K562 (cell line): Measurements from ENCODE around the gene MPG. TPM values are rescaled to one million over a fixed set of nuclear protein-coding genes. Genes with fewer than 3 reads are reported as not detected.
A peak's percentile ranks its signal among the peaks of the same experiment; 100 is the strongest.

Experiments
- ATAC-seq: fragments of 200-7000 bp; cut with Tn5 transposase; 3 replicates; pipeline ENCODE4 v1.9.1; 2020; ENCODE audit warnings: moderate library complexity
- BruUV-seq: library from RNA; stranded (reverse); fragments of 400-500 nt; replicated peaks from 2 replicates; lab custom pipeline; 2021; lab: Mats Ljungman, UMichigan
- CTCF ChIA-PET: fragments of 300-600 bp; formaldehyde crosslinking; extraction: SDS; loops from one replicate; lab custom pipeline; 2021; ENCODE audit warnings: low intra/inter-chr PET ratio; lab: Yijun Ruan, JAX
- POLR2A ChIA-PET: fragments of 300-600, 350-650 bp; sonication (Branson Sonifier 250); formaldehyde crosslinking; extraction: SDS; loops from one replicate; lab custom pipeline; 2021; ENCODE audit warnings: antibody characterized with exemption, inconsistent platforms; lab: Yijun Ruan, JAX
- DNase-seq, 4 experiments: peaks; one replicate each; pipeline versions ENCODE4 v3.0.0 to v3.0.0-alpha.2; 2011 to 2018; ENCODE audit warnings: low spot score in 3 of 4, mixed read lengths in 3 of 4; ENCODE audit errors: extremely low read depth in 1 of 4
- FAIRE-seq: peaks from 2 replicates; lab custom pipeline; 2011; peaks lifted over from hg19 to GRCh38; lab: Jason Lieb, UNC
- H2AFZ ChIP-seq: 2 replicates; pipeline ENCODE4 v1.6.0; 2011; ENCODE audit warnings: low read depth, low read length, control low read depth, inconsistent platforms
- H3K27ac ChIP-seq: fragments of 200-600 bp; 3 replicates; pipeline ENCODE4 v1.8.0; 2011; ENCODE audit warnings: low read depth, mild to moderate bottlenecking, control low read depth, inconsistent platforms, low read length, moderate library complexity, mixed read lengths; ENCODE audit errors: extremely low read depth
- H3K27me3 ChIP-seq, 2 experiments: fragments of 300-600 bp in 1 of 2; 2 replicates in 1 of 2; 3 replicates in 1 of 2; pipeline versions ENCODE4 v1.6.0 to v1.8.0; 2011; ENCODE audit warnings: inconsistent platforms in 2 of 2, low read length in 2 of 2, mild to moderate bottlenecking in 1 of 2, mixed read lengths in 1 of 2, moderate library complexity in 1 of 2; ENCODE audit not compliant: control insufficient read depth in 2 of 2, insufficient read depth in 2 of 2
- H3K36me3 ChIP-seq: fragments of 300-600 bp; 3 replicates; pipeline ENCODE4 v1.8.0; 2011; ENCODE audit warnings: mild to moderate bottlenecking, low read length, inconsistent platforms; ENCODE audit not compliant: control insufficient read depth, insufficient read depth
- H3K4me1 ChIP-seq, 2 experiments: fragments of 200-600 bp in 1 of 2; replicated peaks in 1 of 2; 2 replicates in 1 of 2; 3 replicates in 1 of 2; pipeline versions ENCODE4 v1.5.1 to v1.8.0; 2011; ENCODE audit warnings: inconsistent platforms in 2 of 2, low read length in 2 of 2, mild to moderate bottlenecking in 1 of 2, mixed read lengths in 1 of 2, moderate library complexity in 1 of 2; ENCODE audit not compliant: control insufficient read depth in 2 of 2, insufficient read depth in 2 of 2
- H3K4me2 ChIP-seq: 2 replicates; pipeline ENCODE4 v1.6.1; 2011; ENCODE audit warnings: low read length, control low read depth, inconsistent platforms, mixed read lengths; ENCODE audit not compliant: insufficient read depth
- H3K4me3 ChIP-seq: fragments of 200-600 bp; sonication (generic), shearing (Covaris generic); 2 replicates; pipeline ENCODE4 v1.5.1; 2016; ENCODE audit warnings: control low read depth, inconsistent platforms
- H3K79me2 ChIP-seq: fragments of 200-600 bp; 3 replicates; pipeline ENCODE4 v1.8.0; 2011; ENCODE audit warnings: low read length, inconsistent platforms; ENCODE audit not compliant: control insufficient read depth, insufficient read depth
- H3K9ac ChIP-seq, 2 experiments: 2 replicates each; pipeline versions ENCODE4 v1.6.0 to v1.6.1; 2011; ENCODE audit warnings: low read depth in 2 of 2, low read length in 2 of 2, control low read depth in 1 of 2, inconsistent platforms in 1 of 2, mild to moderate bottlenecking in 1 of 2, mixed read lengths in 1 of 2; ENCODE audit not compliant: insufficient read depth in 1 of 2
- H3K9me1 ChIP-seq: one replicate; pipeline ENCODE4 v1.6.0; 2011; ENCODE audit warnings: inconsistent platforms, mild to moderate bottlenecking, low read length, moderate library complexity; ENCODE audit not compliant: control insufficient read depth, insufficient read depth
- H3K9me3 ChIP-seq: replicated peaks from 2 replicates; pipeline ENCODE4 v1.5.1; 2011; ENCODE audit warnings: low read depth, low read length, inconsistent platforms; ENCODE audit not compliant: control insufficient read depth, insufficient read depth
- H4K20me1 ChIP-seq: replicated peaks from 2 replicates; pipeline ENCODE4 v1.6.1; 2011; ENCODE audit warnings: low read length, inconsistent platforms, mixed read lengths; ENCODE audit not compliant: control insufficient read depth, insufficient read depth
- ADNP ChIP-seq: fragments of 200-800 bp; sonication (Bioruptor generic); IDR thresholded peaks from 2 replicates; pipeline ENCODE4 v1.6.1; 2016; ENCODE audit warnings: missing genetic modification characterization, missing compliant biosample characterization
- ARID2 ChIP-seq: fragments of 450-650 bp; IDR thresholded peaks from 2 replicates; pipeline ENCODE4 v1.6.1; 2017; ENCODE audit warnings: antibody characterized with exemption, mild to moderate bottlenecking
- CHD1 ChIP-seq: fragments of 200-600 bp; sonication (generic); IDR thresholded peaks from one replicate; pipeline ENCODE4 v1.6.1; 2012; ENCODE audit warnings: mild to moderate bottlenecking, moderate library complexity, low read length, inconsistent platforms
- HSF4 ChIP-seq: fragments of 250-450 bp; sonication (Bioruptor Pico); IDR thresholded peaks from 2 replicates; pipeline ENCODE4 v2.1.2; 2022; ENCODE audit warnings: mild to moderate bottlenecking, moderate library complexity, borderline replicate concordance
- IRF2 ChIP-seq: sonication (generic); formaldehyde crosslinking; IDR thresholded peaks from 2 replicates; pipeline ENCODE4 v1.8.1; 2022; ENCODE audit warnings: mild to moderate bottlenecking, missing genetic modification reagents
- POLR2G ChIP-seq: fragments of 200-400 bp; formaldehyde crosslinking; IDR thresholded peaks from 2 replicates; pipeline ENCODE4 v1.6.1; 2017; ENCODE audit warnings: low read depth, mild to moderate bottlenecking, antibody characterized with exemption, low read length, moderate library complexity
- RBM25 ChIP-seq: fragments of 200-400 bp; formaldehyde crosslinking; IDR thresholded peaks from 2 replicates; pipeline ENCODE4 v1.6.1; 2018; ENCODE audit warnings: low read length, low read depth, moderate library complexity; ENCODE audit not compliant: severe bottlenecking
- SAFB2 ChIP-seq: fragments of 200-400 bp; formaldehyde crosslinking; IDR thresholded peaks from 2 replicates; pipeline ENCODE4 v1.6.1; 2018; ENCODE audit warnings: borderline replicate concordance, low read length, low read depth, moderate library complexity; ENCODE audit not compliant: severe bottlenecking
- ZBTB40 ChIP-seq, 2 experiments: fragments of 450-650 bp in 1 of 2; sonication (generic) in 1 of 2; formaldehyde crosslinking in 1 of 2; IDR thresholded peaks; 2 replicates each; pipeline versions ENCODE4 v1.7.1 to v1.9.0; 2016 to 2022; ENCODE audit warnings: inconsistent platforms in 1 of 2, mild to moderate bottlenecking in 1 of 2, missing genetic modification reagents in 1 of 2
- WGBS: fragments of 100-300 bp; shearing (Covaris generic); methylation state at CpG from one replicate; pipeline ENCODE4 v1.1.6; 2016; ENCODE audit warnings: low coverage, mixed read lengths; ENCODE audit not compliant: insufficient coverage; ENCODE audit errors: missing lambda C conversion rate; 5-methylcytosine and 5-hydroxymethylcytosine counted together
- in situ Hi-C: fragments of 300-500 bp; cut with MboI; formaldehyde crosslinking; loops from 4 replicates; pipeline ENCODE4 v1.15.0; 2018; ENCODE audit warnings: inconsistent platforms, mixed read lengths
- intact Hi-C: fragments of 100-400 bp; cut with micrococcal nuclease; formaldehyde crosslinking; loops from 2 replicates; pipeline ENCODE4 v1.14.2; 2022
- polyA plus RNA-seq, 8 experiments: library from polyadenylated mRNA; depleted of rRNA in 4 of 8; stranded (reverse) in 5 of 8; unstranded in 3 of 8; fragments of >200 nt; fragmentation: Nextera tagmentation in 2 of 8; fragmentation: Illumina TruSeq in 1 of 8; extraction: Ambion mirVana in 2 of 8; extraction: Trizol in 1 of 8; gene quantifications; 2 replicates each; pipeline versions ENCODE4 v1.2.1 to v1.2.3, GENCODE V29; 2011 to 2014; ENCODE audit warnings: inconsistent platforms in 1 of 8, missing spikeins in 1 of 8
- total RNA-seq, 7 experiments: library from RNA; depleted of rRNA in 6 of 7; stranded (reverse); fragments of >200 nt in 6 of 7; fragmentation: Illumina TruSeq in 2 of 7; extraction: Trizol in 2 of 7; gene quantifications; 2 replicates each; pipeline versions ENCODE4 v1.2.1 to v1.2.3, GENCODE V29; 2011 to 2021; ENCODE audit warnings: low replicate concordance in 1 of 7

Gene MPG
- total and polyA plus RNA-seq, 9 of the 15 experiments (the other 6 are each of a cell fraction or from before 2014, with no cell fraction given): 0.42 to 226 (median 36.2) TPM

DNA sequence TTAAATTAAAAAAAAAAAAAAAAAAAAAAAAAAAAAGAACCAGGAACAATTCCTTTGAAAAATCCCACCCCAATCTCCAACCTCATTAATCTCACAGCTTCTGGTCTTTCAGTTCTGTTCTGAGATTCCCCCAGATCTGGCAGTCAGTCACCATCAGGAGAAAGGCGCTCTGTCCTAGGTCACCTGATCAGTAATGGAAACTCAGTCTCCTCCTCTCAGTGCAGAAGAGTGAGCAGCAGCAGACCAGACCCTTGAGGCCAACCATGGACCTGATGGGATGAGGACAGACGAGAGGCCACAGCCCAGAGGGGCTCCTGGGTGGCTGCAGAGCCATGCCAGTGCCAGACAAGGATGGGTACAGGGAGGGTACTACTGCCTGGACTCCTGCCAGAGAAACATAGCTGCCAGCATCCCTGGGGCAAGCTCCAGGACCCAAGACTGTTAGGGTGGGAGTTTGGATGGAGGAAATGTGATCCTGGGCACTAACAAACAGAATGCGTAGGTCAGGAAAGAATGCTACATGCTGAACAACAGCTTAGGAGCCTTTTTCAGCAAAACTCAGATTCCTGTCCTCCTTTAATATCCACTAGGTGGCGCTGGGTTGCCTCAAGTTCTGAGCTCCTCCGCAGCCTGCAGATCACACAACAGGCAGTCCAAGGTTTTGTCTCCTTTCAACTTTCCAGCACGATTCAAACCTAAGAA, 28.7 kb downstream of the MPG start (continued):
- no peak for TF ChIP-seq CHD1
- no peak for TF ChIP-seq SAFB2

GRCh38 chr16:112153-112840, 34.3 kb downstream of the MPG start:
- WGBS: 89% methylated on average over 21 of the region's 21 CpGs
- Histone ChIP-seq H3K27ac (peak overlapping the region; percentile 92), H3K4me2 (peak overlapping the region; percentile 62; the same call in 1 of the 2 replicates), H3K27me3 (no peaks in the 10 kb centered on the region; a peak in 1 of 5 replicates), H3K36me3 (peaks cover 66% of the 10 kb centered on the region), H3K4me1 (peaks cover 36 to 37% of the 10 kb centered on the region in 2 experiments), H2AFZ (no peak overlapping the region), H3K4me3 (no peak overlapping the region), H4K20me1 (no peaks in the 10 kb centered on the region), H3K9me1 (no peaks in the 10 kb centered on the region), H3K9ac (peak overlapping the region; percentile 49 to 62; a peak in 2 of 4 replicates), H3K9me3 (no peaks in the 10 kb centered on the region), H3K79me2 (peaks cover 11% of the 10 kb centered on the region; the same call in 2 of the 3 replicates)
- in situ Hi-C loops: no loop called here
- POLR2A ChIA-PET: interaction anchor here (1.1 kb wide), 1 partner anchor 13 kb away, joined by 3 read pairs; no protein-coding TSS in a partner anchor
- no peak for ATAC-seq
- BruUV-seq: no TSS peak
- CTCF ChIA-PET: no interaction called here
- no peak for FAIRE-seq
- no peak for DNase-seq
- intact Hi-C loops: no loop called here
- TF ChIP-seq IRF2 (CRISPR knock-in tag) (no peak), RBM25 (peak; percentile 77), HSF4 (CRISPR knock-in tag) (0 out of 2 replicates have a peak, but pooled peaks have one; percentile 12), POLR2G (peak; percentile 42; the same call in 1 of the 2 replicates), ZBTB40 (IDR thresholded peaks at IDR 0.05) (no peak), ZBTB40 (CRISPR knock-in tag; IDR thresholded peaks at IDR 0.05) (no peak), ARID2 (no peak), ADNP (tag) (peak; percentile 43; the same call in 1 of the 2 replicates)
